Hematopoietic multipotent progenitor cell treated with erythropoietin and hydrocortisone succinate and interleukin-3 and kit ligand, for 15 days (in vitro differentiated cells): Measurements from ENCODE around the gene SERPINE2.
"Not testable (repeated sequence)": the region's sequence is repeated elsewhere in the genome, so short reads cannot be mapped to it uniquely, and the experiment has no call there.

Experiments
- DNase-seq: peaks from one replicate; pipeline ENCODE4 v3.0.0-alpha.2; 2015; ENCODE audit warnings: low spot score

SERPINE2 gene

GRCh38 chr2:224011837-224012236 lies 27.2 kb downstream of the SERPINE2 start:
- no peak for DNase-seq

- DNase-seq = peak; percentile 65
Measured at GRCh38 chr2:224009605-224010315, 29.3 kb downstream of the SERPINE2 start.

- peak; percentile 38 for DNase-seq
Measured at GRCh38 chr2:224008702-224009261, 30.3 kb downstream of the SERPINE2 start.

GRCh38 chr2:224004105-224004695 lies 34.9 kb downstream of the SERPINE2 start:
- no peak for DNase-seq

GRCh38 chr2:224000662-224001061 lies 38.4 kb downstream of the SERPINE2 start:
- not testable (repeated sequence) for DNase-seq

GRCh38 chr2:223999862-224000261 lies 39.2 kb downstream of the SERPINE2 start:
- DNase-seq = no peak

GRCh38 chr2:223998948-223999347 lies 40.1 kb downstream of the SERPINE2 start:
- no peak for DNase-seq

GRCh38 chr2:223997938-223998337 lies 41.1 kb downstream of the SERPINE2 start:
- no peak for DNase-seq

- DNase-seq = no peak
Measured at GRCh38 chr2:223996391-223996790, 42.7 kb downstream of the SERPINE2 start.

- DNase-seq = peak; percentile 22
Measured at GRCh38 chr2:223995569-223995968, 43.5 kb downstream of the SERPINE2 start.

- no peak for DNase-seq
Measured at GRCh38 chr2:223994562-223995162, 44.4 kb downstream of the SERPINE2 start.

GRCh38 chr2:223993634-223994232 lies 45.4 kb downstream of the SERPINE2 start:
- DNase-seq = peak; percentile 72

GRCh38 chr2:223991611-223992010 lies 47.5 kb downstream of the SERPINE2 start:
- no peak for DNase-seq

GRCh38 chr2:223989856-223990232 lies 49.2 kb downstream of the SERPINE2 start:
- no peak for DNase-seq

GRCh38 chr2:223989206-223989855 lies 49.8 kb downstream of the SERPINE2 start:
- DNase-seq = no peak

- DNase-seq = no peak
Measured at GRCh38 chr2:223981241-223981640, 57.8 kb downstream of the SERPINE2 start.

GRCh38 chr2:223980803-223981202 lies 58.3 kb downstream of the SERPINE2 start:
- DNase-seq = no peak

GRCh38 chr2:223980397-223980735 lies 58.7 kb downstream of the SERPINE2 start:
- no peak for DNase-seq

GRCh38 chr2:223979730-223980396 lies 59.2 kb downstream of the SERPINE2 start:
- no peak for DNase-seq

- no peak for DNase-seq
Measured at GRCh38 chr2:223978451-223978850, 60.6 kb downstream of the SERPINE2 start.

GRCh38 chr2:223976635-223977226 lies 62.4 kb downstream of the SERPINE2 start:
- DNase-seq = no peak
